ENCODE data around the gene FAT1. TPM values are rescaled to one million over a fixed set of nuclear protein-coding genes. Genes with fewer than 3 reads are reported as not detected.

Gene FAT1
- total and polyA plus RNA-seq, 9 of the 15 experiments (the other 6 are each of a cell fraction or from before 2014, with no cell fraction given) = 6.0 to 38.4 (median 21.4) TPM

DNA sequence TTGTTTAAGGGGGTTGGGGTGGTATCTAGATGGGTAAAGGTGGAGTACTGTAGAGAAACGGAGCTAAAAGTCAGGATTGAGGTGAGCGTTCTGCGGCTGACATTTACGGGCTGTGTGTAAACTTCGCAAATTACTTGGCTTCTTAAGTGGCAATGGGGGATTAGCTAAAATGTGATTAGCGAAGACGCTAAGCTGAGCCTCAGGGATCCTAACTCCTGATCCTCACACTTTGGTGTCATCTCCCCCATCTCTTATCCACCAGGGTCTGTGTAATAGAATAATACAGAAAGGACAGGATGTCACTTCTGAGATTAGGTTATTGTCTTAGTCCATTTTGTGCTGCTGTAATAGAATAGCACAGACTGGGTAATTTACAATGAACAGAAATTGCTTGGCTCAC is 10.6 kb upstream of the FAT1 start (continued):
- no peak for TF ChIP-seq TBP (optimal IDR thresholded peaks at IDR 0.05; ENCODE audit: low read depth, low read length)
- TF ChIP-seq NBN (IDR thresholded peaks at IDR 0.05; ENCODE audit: low read depth) = no peak
- TF ChIP-seq, protein P1, sequence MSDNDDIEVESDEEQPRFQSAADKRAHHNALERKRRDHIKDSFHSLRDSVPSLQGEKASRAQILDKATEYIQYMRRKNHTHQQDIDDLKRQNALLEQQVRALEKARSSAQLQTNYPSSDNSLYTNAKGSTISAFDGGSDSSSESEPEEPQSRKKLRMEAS (CRISPR knock-in tag; IDR thresholded peaks at IDR 0.05) = no peak

GRCh38 chr4:186733778-186734177 is 10.1 kb upstream of the FAT1 start:
- ChIA-PET CTCF (ENCODE audit: low intra/inter-chr PET ratio) (no interaction called here), POLR2A (no interaction called here)
- Histone ChIP-seq H2AFZ (ENCODE audit: low read depth, low read length) (no peak overlapping the region), H4K20me1 (replicated peaks; ENCODE audit: control insufficient read depth, insufficient read depth, low read length) (no peaks in the 10 kb centered on the region), H3K9ac (ENCODE audit: insufficient read depth in 1 of 2, low read depth in 2 of 2, low read length in 2 of 2) (no peak overlapping the region), H3K79me2 (ENCODE audit: control insufficient read depth, insufficient read depth, low read length) (no peaks in the 10 kb centered on the region), H3K4me1 (replicated peaks in 1 of 2; ENCODE audit: control insufficient read depth in 2 of 2, insufficient read depth in 2 of 2, low read length in 2 of 2) (no peaks in the 10 kb centered on the region), H3K27me3 (ENCODE audit: control insufficient read depth in 2 of 2, insufficient read depth in 2 of 2, low read length in 2 of 2) (no peaks in the 10 kb centered on the region), H3K4me2 (ENCODE audit: insufficient read depth, low read length) (no peak overlapping the region), H3K36me3 (ENCODE audit: control insufficient read depth, insufficient read depth, low read length) (no peaks in the 10 kb centered on the region; the same call in 2 of the 3 replicates), H3K27ac (ENCODE audit: extremely low read depth, low read depth, low read length) (no peak overlapping the region), H3K9me1 (ENCODE audit: control insufficient read depth, insufficient read depth, low read length) (no peaks in the 10 kb centered on the region), H3K4me3 (no peak overlapping the region), H3K9me3 (replicated peaks; ENCODE audit: control insufficient read depth, insufficient read depth, low read depth, low read length) (no peaks in the 10 kb centered on the region)
- FAIRE-seq = no peak
- in situ Hi-C loops (cut with MboI) (no loop called here), intact Hi-C loops (cut with micrococcal nuclease) (no loop called here)
- WGBS (ENCODE audit: insufficient coverage, low coverage, missing lambda C conversion rate) = 24% methylated on average over 4 of the region's 4 CpGs
- DNase-seq (ENCODE audit: extremely low read depth in 1 of 4, low spot score in 3 of 4) = no peak
- no peak for ATAC-seq
- no TSS peak for BruUV-seq (replicated peaks)
- TF ChIP-seq CLOCK (CRISPR knock-in tag; IDR thresholded peaks at IDR 0.05; ENCODE audit: borderline replicate concordance) = no peak
- no peak for TF ChIP-seq NCOA4 (IDR thresholded peaks at IDR 0.05; ENCODE audit: partially characterized antibody)
- no peak for TF ChIP-seq ZNF584 (CRISPR knock-in tag; IDR thresholded peaks at IDR 0.05; ENCODE audit: low read depth)
- no peak for TF ChIP-seq ZNF398 (CRISPR knock-in tag; IDR thresholded peaks at IDR 0.05)
- TF ChIP-seq DDX20 (tag; IDR thresholded peaks at IDR 0.05; ENCODE audit: low read depth) = no peak
- TF ChIP-seq FOXO4 (CRISPR knock-in tag; IDR thresholded peaks at IDR 0.05) = no peak
- no peak for TF ChIP-seq ZNF766 (CRISPR knock-in tag; conservative IDR thresholded peaks at IDR 0.05)
- no peak for TF ChIP-seq ZNF75A (CRISPR knock-in tag; IDR thresholded peaks at IDR 0.05)
- TF ChIP-seq ZBTB12 (CRISPR knock-in tag; IDR thresholded peaks at IDR 0.05) = no peak
- no peak for TF ChIP-seq ILF3 (IDR thresholded peaks at IDR 0.05; ENCODE audit: borderline replicate concordance)
- no peak for TF ChIP-seq ELF2 (CRISPR knock-in tag; IDR thresholded peaks at IDR 0.05)
- TF ChIP-seq ZNF316 (IDR thresholded peaks at IDR 0.05) = no peak
